H1 (cell line): ENCODE data around the gene BCL2L12. TPM values are rescaled to one million over a fixed set of nuclear protein-coding genes. Genes with fewer than 3 reads are reported as not detected.
A peak's percentile ranks its signal among the peaks of the same experiment; 100 is the strongest.

ENCODE experiments used
- CTCF ChIA-PET: fragments of 300-600 bp; sonication (Branson Sonifier 250); formaldehyde crosslinking; loops from one replicate; lab custom pipeline; 2021; ENCODE audit not compliant: partially characterized antibody; lab: Charles Lee
- POLR2A ChIA-PET: fragments of 300-600 bp; sonication (Branson Sonifier 250); formaldehyde crosslinking; loops from one replicate; lab custom pipeline; 2021; ENCODE audit warnings: inconsistent platforms; ENCODE audit not compliant: partially characterized antibody; lab: Charles Lee
- DNase-seq, 2 experiments: peaks; one replicate each; pipeline versions ENCODE4 v3.0.0 to v3.0.0-alpha.2; 2010 to 2022; ENCODE audit warnings: low spot score in 2 of 2, low read depth in 1 of 2, mixed read lengths in 1 of 2
- FAIRE-seq: peaks from 2 replicates; lab custom pipeline; 2011; peaks lifted over from hg19 to GRCh38; lab: Jason Lieb, UNC
- H2AFZ ChIP-seq: 2 replicates; pipeline ENCODE4 v1.8.1; 2012; ENCODE audit warnings: low read length, inconsistent platforms
- H2AK5ac ChIP-seq: 2 replicates; pipeline ENCODE4 v1.6.1; 2013; ENCODE audit warnings: low read depth, low read length
- H2BK120ac ChIP-seq: replicated peaks from 2 replicates; pipeline ENCODE3; 2013; ENCODE audit warnings: low read depth, low read length, inconsistent platforms
- H2BK12ac ChIP-seq: 2 replicates; pipeline ENCODE4 v1.6.1; 2013; ENCODE audit warnings: low read depth, low read length
- H2BK15ac ChIP-seq: 2 replicates; pipeline ENCODE4 v1.6.1; 2013; ENCODE audit warnings: low read length
- H2BK20ac ChIP-seq: 2 replicates; pipeline ENCODE4 v1.6.1; 2013; ENCODE audit warnings: low read length
- H2BK5ac ChIP-seq: 2 replicates; pipeline ENCODE4 v1.6.1; 2013; ENCODE audit warnings: low read depth, low read length
- H3K14ac ChIP-seq: 2 replicates; pipeline ENCODE4 v1.6.1; 2013; ENCODE audit warnings: inconsistent platforms; ENCODE audit not compliant: insufficient read length
- H3K18ac ChIP-seq: 2 replicates; pipeline ENCODE4 v1.6.1; 2013; ENCODE audit warnings: low read length; ENCODE audit errors: extremely low read depth
- H3K23ac ChIP-seq: 2 replicates; pipeline ENCODE4 v1.6.1; 2013; ENCODE audit warnings: inconsistent platforms; ENCODE audit not compliant: insufficient read length
- H3K23me2 ChIP-seq: 2 replicates; pipeline ENCODE4 v1.6.1; 2013; ENCODE audit warnings: low read depth, low read length
- H3K27ac ChIP-seq: 2 replicates; pipeline ENCODE4 v1.6.1; 2011; ENCODE audit warnings: low read depth, low read length, inconsistent platforms
- H3K27me3 ChIP-seq, 4 experiments: replicated peaks in 1 of 4; 1 replicate in 1 of 4; 2 replicates in 3 of 4; pipeline versions ENCODE4 v1.6.1 to v1.8.1; 2011 to 2013; ENCODE audit warnings: low read length in 3 of 4, mild to moderate bottlenecking in 3 of 4, inconsistent platforms in 2 of 4, mixed read lengths in 2 of 4, moderate library complexity in 1 of 4; ENCODE audit not compliant: control insufficient read depth in 3 of 4, insufficient read depth in 3 of 4; ENCODE audit errors: extremely low read depth in 1 of 4
- H3K36me3 ChIP-seq, 4 experiments: 2 replicates each; pipeline versions ENCODE4 v1.6.1 to v1.8.1; 2011 to 2013; ENCODE audit warnings: mild to moderate bottlenecking in 4 of 4, low read length in 3 of 4, moderate library complexity in 2 of 4, control low read depth in 1 of 4, inconsistent platforms in 1 of 4; ENCODE audit not compliant: insufficient read depth in 4 of 4, control insufficient read depth in 2 of 4
- H3K4ac ChIP-seq: replicated peaks from 2 replicates; pipeline ENCODE3; 2013; ENCODE audit warnings: low read length, low read depth, mixed read lengths, inconsistent platforms; ENCODE audit not compliant: insufficient read length
- H3K4me1 ChIP-seq, 4 experiments: replicated peaks in 1 of 4; 1 replicate in 1 of 4; 2 replicates in 3 of 4; pipeline versions ENCODE4 v1.6.1 to v1.8.1; 2011 to 2013; ENCODE audit warnings: low read length in 3 of 4, inconsistent platforms in 2 of 4, mixed read lengths in 1 of 4; ENCODE audit not compliant: insufficient read depth in 4 of 4, control insufficient read depth in 3 of 4
- H3K4me2 ChIP-seq, 2 experiments: 2 replicates each; pipeline versions ENCODE4 v1.6.1 to v1.8.1; 2011 to 2013; ENCODE audit warnings: low read depth in 2 of 2, low read length in 2 of 2, control low read depth in 1 of 2, inconsistent platforms in 1 of 2, mild to moderate bottlenecking in 1 of 2; ENCODE audit not compliant: insufficient read depth in 1 of 2
- H3K4me3 ChIP-seq, 4 experiments: fragments of 200-600, 300-600 bp in 1 of 4; sonication (generic), shearing (Covaris generic), sonication (Bioruptor Twin) in 1 of 4; 2 replicates each; pipeline versions ENCODE4 v1.5.1 to v1.8.1; 2011 to 2016; ENCODE audit warnings: low read length in 4 of 4, low read depth in 3 of 4, control low read depth in 2 of 4, inconsistent platforms in 2 of 4, mild to moderate bottlenecking in 2 of 4, mixed read lengths in 1 of 4, moderate library complexity in 1 of 4; ENCODE audit not compliant: insufficient read depth in 2 of 4; ENCODE audit errors: extremely low read depth in 1 of 4
- H3K56ac ChIP-seq: replicated peaks from 2 replicates; pipeline ENCODE3; 2013; ENCODE audit warnings: low read depth, mild to moderate bottlenecking, mixed read lengths, low read length, inconsistent platforms; ENCODE audit not compliant: insufficient read length
- H3K79me1 ChIP-seq: 2 replicates; pipeline ENCODE4 v1.6.1; 2013; ENCODE audit warnings: low read depth, low read length, control low read depth
- H3K79me2 ChIP-seq, 2 experiments: 2 replicates each; pipeline versions ENCODE4 v1.6.1 to v1.8.1; 2012 to 2013; ENCODE audit warnings: low read length in 2 of 2, mild to moderate bottlenecking in 2 of 2, inconsistent platforms in 1 of 2; ENCODE audit not compliant: insufficient read depth in 2 of 2, control insufficient read depth in 1 of 2
- H3K9ac ChIP-seq, 4 experiments: replicated peaks in 1 of 4; 1 replicate in 1 of 4; 2 replicates in 3 of 4; pipeline versions ENCODE4 v1.6.1 to v1.8.1; 2011 to 2013; ENCODE audit warnings: low read depth in 3 of 4, low read length in 3 of 4, control low read depth in 2 of 4, mild to moderate bottlenecking in 2 of 4, moderate library complexity in 2 of 4, inconsistent platforms in 1 of 4; ENCODE audit errors: extremely low read depth in 1 of 4
- H3K9me3 ChIP-seq, 2 experiments: 2 replicates each; pipeline versions ENCODE4 v1.6.1 to v1.8.1; 2012 to 2013; ENCODE audit warnings: mild to moderate bottlenecking in 2 of 2, moderate library complexity in 2 of 2, control low read depth in 1 of 2, inconsistent platforms in 1 of 2, low read depth in 1 of 2, low read length in 1 of 2, mixed read lengths in 1 of 2; ENCODE audit not compliant: insufficient read depth in 2 of 2
- H4K20me1 ChIP-seq, 2 experiments: replicated peaks in 1 of 2; 2 replicates each; pipeline versions ENCODE3 to v1.8.1; 2011 to 2013; ENCODE audit warnings: inconsistent platforms in 2 of 2, low read length in 2 of 2, mild to moderate bottlenecking in 1 of 2; ENCODE audit not compliant: insufficient read depth in 2 of 2, control insufficient read depth in 1 of 2
- H4K5ac ChIP-seq: 2 replicates; pipeline ENCODE4 v1.6.1; 2013; ENCODE audit warnings: low read length, low read depth, mixed read lengths, inconsistent platforms; ENCODE audit not compliant: insufficient read length
- H4K8ac ChIP-seq: 2 replicates; pipeline ENCODE4 v1.8.0; 2013; ENCODE audit warnings: mild to moderate bottlenecking, moderate library complexity, low read length, inconsistent platforms; ENCODE audit not compliant: insufficient read depth; ENCODE audit errors: extremely low read depth
- H4K91ac ChIP-seq: replicated peaks from 2 replicates; pipeline ENCODE3; 2013; ENCODE audit warnings: low read length, mixed read lengths, inconsistent platforms; ENCODE audit not compliant: insufficient read length
- BCL11A ChIP-seq, 2 experiments: IDR thresholded peaks; one replicate each; pipeline ENCODE4 v1.6.1; 2011; ENCODE audit warnings: low read depth in 2 of 2, low read length in 2 of 2, mild to moderate bottlenecking in 2 of 2
- RBBP5 ChIP-seq: IDR thresholded peaks from 2 replicates; pipeline ENCODE4 v1.7.1; 2012; ENCODE audit warnings: low read depth, mild to moderate bottlenecking, inconsistent platforms, low read length, moderate library complexity, borderline replicate concordance
- SIN3A ChIP-seq, 2 experiments: IDR thresholded peaks in 1 of 2; conservative IDR thresholded peaks in 1 of 2; 2 replicates each; pipeline ENCODE4 v1.6.1; 2011 to 2012; ENCODE audit warnings: low read length in 2 of 2, improper control_type of control experiment in 1 of 2, low read depth in 1 of 2, mild to moderate bottlenecking in 1 of 2
- ZNF274 ChIP-seq: IDR thresholded peaks from 2 replicates; pipeline ENCODE4 v1.7.0; 2012; ENCODE audit warnings: low read length, borderline replicate concordance; ENCODE audit errors: extremely low read depth
- WGBS, 2 experiments: shearing (Covaris generic) in 1 of 2; methylation state at CpG; one replicate each; pipeline versions ENCODE4 v1.1.6 to v1.1.7; 2013 to 2015; ENCODE audit warnings: low lambda C conversion rate in 2 of 2, mixed read lengths in 2 of 2, inconsistent platforms in 1 of 2, low coverage in 1 of 2, missing lambda C conversion rate in 1 of 2; ENCODE audit not compliant: insufficient replicate concordance in 2 of 2, insufficient coverage in 1 of 2, insufficient read length in 1 of 2; ENCODE audit errors: extremely low coverage in 1 of 2, missing lambda C conversion rate in 1 of 2; 5-methylcytosine and 5-hydroxymethylcytosine counted together
- polyA plus RNA-seq, 7 experiments: library from polyadenylated mRNA; depleted of rRNA in 3 of 7; stranded (reverse) in 5 of 7; unstranded in 2 of 7; fragments of >200 nt in 5 of 7; fragments of 200-250 nt in 2 of 7; gene quantifications; 1 replicate in 5 of 7; 2 replicates in 1 of 7; 4 replicates in 1 of 7; pipeline versions ENCODE4 v1.2.1 to v1.2.3, GENCODE V29; 2011 to 2013; ENCODE audit warnings: missing spikeins in 2 of 7, mixed read lengths in 2 of 7
- total RNA-seq: library from RNA; stranded (reverse); fragmentation: NEBNext Ultra II Directional; extraction: Animal tissue kit (Norgen Biotek cat#: 25700); gene quantifications from 2 replicates; pipeline ENCODE4 v1.2.1, GENCODE V29; 2021

Gene BCL2L12
- total and polyA plus RNA-seq, 2 of the 8 experiments (the other 6 are each of a cell fraction or from before 2014, with no cell fraction given): 126 to 209 TPM

- H4K20me1 ChIP-seq: peaks cover 6 to 17% of the 10 kb centered on the region in 2 experiments
- no peak overlapping the region for H2BK5ac ChIP-seq
- 92% methylated on average over 5 of the region's 13 CpGs; no CpG with 5 or more reads in 1 of the 2 experiments for WGBS, 2 experiments
- peaks cover 7% of the 10 kb centered on the region; the same call in 1 of the 2 replicates for H3K79me1 ChIP-seq
- H2BK15ac ChIP-seq: no peak overlapping the region
- no peak overlapping the region for H3K4me3 ChIP-seq
- CTCF ChIA-PET: interaction anchor here (1.0 to 1.6 kb wide), 2 partner anchors 20 to 35 kb away, joined by 4 to 5 read pairs; partner anchors contain the start of gene ADM5
- H4K8ac ChIP-seq: peak overlapping the region; percentile 4; the same call in 1 of the 2 replicates
- no peak overlapping the region for H4K5ac ChIP-seq
- no peak for DNase-seq
- peaks cover 0 to 14% (median 5%) of the 10 kb centered on the region in 4 experiments; a peak in 4 of 7 replicates for H3K4me1 ChIP-seq
- no peaks in the 10 kb centered on the region for H3K9me3 ChIP-seq
- H2BK120ac ChIP-seq: no peak overlapping the region
- H3K79me2 ChIP-seq: no peaks in the 10 kb centered on the region; a peak in 1 of 4 replicates
- H3K4ac ChIP-seq: no peak overlapping the region
- no peak overlapping the region for H3K14ac ChIP-seq
- no peak overlapping the region for H2BK20ac ChIP-seq
- no peak overlapping the region for H2BK12ac ChIP-seq
- H2AK5ac ChIP-seq: no peak overlapping the region
- no peak overlapping the region for H2AFZ ChIP-seq
- H3K23me2 ChIP-seq: no peaks in the 10 kb centered on the region
- H3K56ac ChIP-seq: no peak overlapping the region
- H3K27ac ChIP-seq: no peak overlapping the region
- no peak overlapping the region for H3K4me2 ChIP-seq
- H3K18ac ChIP-seq: no peak overlapping the region
- H3K36me3 ChIP-seq: peaks cover 13 to 70% (median 42%) of the 10 kb centered on the region in 4 experiments; a peak in 7 of 8 replicates
- POLR2A ChIA-PET: interaction anchor here (0.9 to 18.0 kb wide), 5 partner anchors 9 to 60 kb away, joined by 4 to 275 read pairs (median 34); partner anchors contain the start of genes ADM5, BCL2L12, IRF3 and PRMT1
- no peak for FAIRE-seq
- H3K23ac ChIP-seq: no peak overlapping the region
- no peaks in the 10 kb centered on the region for H3K27me3 ChIP-seq
- H4K91ac ChIP-seq: no peak overlapping the region
- H3K9ac ChIP-seq: no peak overlapping the region
- TF ChIP-seq RBBP5 (no peak), SIN3A (conservative IDR thresholded peaks at IDR 0.05 in 1 of 2, IDR thresholded peaks at IDR 0.05 in 1 of 2; ENCODE audit: low read depth in 1 of 2, low read length in 2 of 2) (no peak), BCL11A (IDR thresholded peaks at IDR 0.05; ENCODE audit: low read depth in 2 of 2, low read length in 2 of 2) (no peak), ZNF274 (no peak)
Observed at GRCh38 chr19:49653466-49653806, 12.3 kb upstream of the BCL2L12 start.
